ENCODE results near the gene IQGAP2. TPM values are rescaled to one million over a fixed set of nuclear protein-coding genes. Genes with fewer than 3 reads are reported as not detected.

IQGAP2 gene
- polyA plus RNA-seq, 1 experiment: 0.63 TPM

- no peak overlapping the region for H3K4me3 ChIP-seq (ENCODE audit: low read depth, low read length)
- H3K9me3 ChIP-seq (ENCODE audit: control insufficient read depth, insufficient read depth, low read length): peaks cover 3% of the 10 kb centered on the region; the same call in 1 of the 2 replicates
- CTCF ChIA-PET: interaction anchor here (1.3 kb wide), 1 partner anchor 15 kb away, joined by 3 read pairs; no protein-coding TSS in a partner anchor
- POLR2A ChIA-PET: interaction anchor here (0.7 to 2.3 kb wide), 3 partner anchors 20 to 81 kb away, joined by 3 to 8 read pairs (median 4); no protein-coding TSS in a partner anchor
- H3K27me3 ChIP-seq (ENCODE audit: control insufficient read depth, insufficient read depth, low read length): no peaks in the 10 kb centered on the region
- no peak for DNase-seq (ENCODE audit: low read depth, low spot score)
- TF ChIP-seq, protein P1, sequence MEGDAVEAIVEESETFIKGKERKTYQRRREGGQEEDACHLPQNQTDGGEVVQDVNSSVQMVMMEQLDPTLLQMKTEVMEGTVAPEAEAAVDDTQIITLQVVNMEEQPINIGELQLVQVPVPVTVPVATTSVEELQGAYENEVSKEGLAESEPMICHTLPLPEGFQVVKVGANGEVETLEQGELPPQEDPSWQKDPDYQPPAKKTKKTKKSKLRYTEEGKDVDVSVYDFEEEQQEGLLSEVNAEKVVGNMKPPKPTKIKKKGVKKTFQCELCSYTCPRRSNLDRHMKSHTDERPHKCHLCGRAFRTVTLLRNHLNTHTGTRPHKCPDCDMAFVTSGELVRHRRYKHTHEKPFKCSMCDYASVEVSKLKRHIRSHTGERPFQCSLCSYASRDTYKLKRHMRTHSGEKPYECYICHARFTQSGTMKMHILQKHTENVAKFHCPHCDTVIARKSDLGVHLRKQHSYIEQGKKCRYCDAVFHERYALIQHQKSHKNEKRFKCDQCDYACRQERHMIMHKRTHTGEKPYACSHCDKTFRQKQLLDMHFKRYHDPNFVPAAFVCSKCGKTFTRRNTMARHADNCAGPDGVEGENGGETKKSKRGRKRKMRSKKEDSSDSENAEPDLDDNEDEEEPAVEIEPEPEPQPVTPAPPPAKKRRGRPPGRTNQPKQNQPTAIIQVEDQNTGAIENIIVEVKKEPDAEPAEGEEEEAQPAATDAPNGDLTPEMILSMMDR (IDR thresholded peaks at IDR 0.05; ENCODE audit: low read depth, low read length): no peak
- no peak overlapping the region for H3K27ac ChIP-seq (ENCODE audit: low read depth, low read length)
Measured at GRCh38 chr5:76709762-76710161, 306.7 kb downstream of the IQGAP2 start.

DNA sequence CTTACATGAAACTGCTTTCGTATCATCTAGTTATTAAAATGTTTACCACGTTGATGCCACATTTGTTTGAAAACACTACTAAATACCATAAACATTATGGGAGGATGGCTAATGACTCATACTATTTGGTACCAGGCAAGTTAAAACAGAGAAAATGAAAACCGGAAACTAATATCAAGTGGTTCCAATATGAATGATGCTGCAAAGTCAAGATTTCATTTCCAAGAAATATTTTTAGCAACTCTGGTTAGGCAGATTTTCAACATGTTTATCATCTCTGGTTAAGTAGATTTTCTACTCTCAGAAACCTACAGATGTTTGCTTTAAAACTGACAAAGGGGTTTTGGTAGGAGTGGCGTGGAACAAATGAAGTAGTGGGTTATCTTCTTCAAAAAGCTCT lies 307.9 kb downstream of the IQGAP2 start:
- ChIA-PET POLR2A (interaction anchor here (2.3 kb wide), 1 partner anchor 21 kb away, joined by 8 read pairs; no protein-coding TSS in a partner anchor), CTCF (no interaction called here)
- H3K27me3 ChIP-seq (ENCODE audit: control insufficient read depth, insufficient read depth, low read length): no peaks in the 10 kb centered on the region
- H3K27ac ChIP-seq (ENCODE audit: low read depth, low read length): peak overlapping the region; percentile 32
- H3K4me3 ChIP-seq (ENCODE audit: low read depth, low read length): no peak overlapping the region
- DNase-seq (ENCODE audit: low read depth, low spot score): no peak
- TF ChIP-seq, protein P1 (IDR thresholded peaks at IDR 0.05; ENCODE audit: low read depth, low read length): no peak
- H3K9me3 ChIP-seq (ENCODE audit: control insufficient read depth, insufficient read depth, low read length): peaks cover 7% of the 10 kb centered on the region; the same call in 1 of the 2 replicates

DNA sequence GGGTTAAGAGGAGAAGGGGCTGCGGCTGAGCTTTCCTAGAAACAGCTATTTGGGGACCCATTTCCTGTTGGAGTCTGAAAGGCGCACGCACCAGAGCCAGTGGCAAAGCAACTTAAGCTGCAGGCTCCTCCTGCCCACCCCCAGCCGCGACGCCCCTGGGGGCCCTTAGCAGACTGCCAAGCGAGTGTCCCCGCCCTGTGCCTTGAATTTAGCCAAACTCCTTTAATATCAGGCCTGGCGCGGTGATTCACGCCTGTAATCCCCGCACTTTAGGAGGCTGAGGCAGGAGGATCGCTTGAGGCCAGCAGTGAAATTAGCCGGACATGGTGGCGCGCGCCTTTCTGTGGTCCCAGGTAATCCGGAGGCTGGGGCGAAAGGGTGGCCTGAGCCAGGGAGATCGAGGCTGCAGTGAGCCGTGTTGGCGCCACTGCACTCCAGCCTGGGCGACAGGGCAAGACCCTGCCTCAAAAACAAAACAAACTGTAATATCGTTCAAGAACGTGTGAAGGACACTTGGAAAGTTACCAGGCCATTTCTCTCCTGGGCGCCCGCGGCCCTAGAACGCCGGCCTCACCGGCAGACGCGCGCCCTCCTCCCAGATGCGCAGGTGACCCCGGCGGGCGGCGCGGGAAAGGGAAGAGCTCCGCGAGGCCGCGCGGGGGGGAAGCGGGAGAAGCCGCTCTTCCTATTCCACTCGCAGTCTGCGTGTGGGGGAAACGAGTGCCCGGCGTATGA lies 311.8 kb downstream of the IQGAP2 start:
- H3K4me3 ChIP-seq (ENCODE audit: low read depth, low read length): peak overlapping the region; percentile 97
- no peak for DNase-seq (ENCODE audit: low read depth, low spot score)
- POLR2A ChIA-PET: interaction anchor here (0.7 to 1.0 kb wide), 2 partner anchors 36 to 59 kb away, joined by 3 read pairs; no protein-coding TSS in a partner anchor

DNA sequence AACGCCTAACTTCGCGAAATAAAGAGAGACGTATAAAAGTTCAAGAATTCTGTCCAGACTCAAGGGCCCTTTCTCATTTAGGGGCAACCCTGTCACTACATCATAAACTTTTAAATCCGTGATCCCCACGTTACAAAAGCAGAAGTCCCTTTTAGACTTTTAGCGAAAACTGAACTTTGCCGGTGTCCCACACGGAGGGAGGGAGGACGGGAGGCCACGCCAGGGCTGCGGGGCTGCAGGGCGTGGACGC lies 312.3 kb downstream of the IQGAP2 start:
- TF ChIP-seq, protein P1 (IDR thresholded peaks at IDR 0.05; ENCODE audit: low read depth, low read length): no peak; the same call in 1 of the 2 replicates
- DNase-seq (ENCODE audit: low read depth, low spot score): no peak
- no peaks in the 10 kb centered on the region for H3K27me3 ChIP-seq (ENCODE audit: control insufficient read depth, insufficient read depth, low read length)
- H3K9me3 ChIP-seq (ENCODE audit: control insufficient read depth, insufficient read depth, low read length): peaks cover 7% of the 10 kb centered on the region; the same call in 1 of the 2 replicates
- peak overlapping the region; percentile 97 for H3K4me3 ChIP-seq (ENCODE audit: low read depth, low read length)
- peak overlapping the region; percentile 57 for H3K27ac ChIP-seq (ENCODE audit: low read depth, low read length)
- ChIA-PET POLR2A (interaction anchor here (0.7 to 1.0 kb wide), 2 partner anchors 37 to 59 kb away, joined by 3 read pairs; no protein-coding TSS in a partner anchor), CTCF (interaction anchor here (0.6 to 3.3 kb wide), 12 partner anchors 9 to 1001 kb away, joined by 3 to 11 read pairs (median 4); no protein-coding TSS in a partner anchor)

More for the DNA sequence above, 311.8 kb downstream of the IQGAP2 start:
- Histone ChIP-seq H3K27me3 (ENCODE audit: control insufficient read depth, insufficient read depth, low read length) (no peaks in the 10 kb centered on the region), H3K9me3 (ENCODE audit: control insufficient read depth, insufficient read depth, low read length) (peaks cover 7% of the 10 kb centered on the region; the same call in 1 of the 2 replicates), H3K27ac (ENCODE audit: low read depth, low read length) (peak overlapping the region; percentile 57)
- TF ChIP-seq, protein P1 (IDR thresholded peaks at IDR 0.05; ENCODE audit: low read depth, low read length): no peak
- CTCF ChIA-PET: interaction anchor here (0.6 to 3.3 kb wide), 12 partner anchors 8 to 1001 kb away, joined by 3 to 11 read pairs (median 4); no protein-coding TSS in a partner anchor
